Peyer's patch (tissue), 4 donors: ENCODE measurements around the gene ATP6V1F. TPM values are rescaled to one million over a fixed set of nuclear protein-coding genes. Genes with fewer than 3 reads are reported as not detected.

Source experiments
- DNase-seq, 3 donors: peaks; one replicate each; pipeline ENCODE4 v3.0.0-alpha.2; 2017 to 2019
- H3K27ac ChIP-seq, 4 donors: fragments of 200-600 bp; sonication (generic); one replicate each; pipeline ENCODE4 v1.5.1; 2016 to 2019
- H3K27me3 ChIP-seq, 2 donors: fragments of 200-600 bp; sonication (generic); one replicate each; pipeline ENCODE4 v1.5.1; 2019
- H3K36me3 ChIP-seq, 3 donors: fragments of 200-600 bp; sonication (generic); one replicate each; pipeline ENCODE4 v1.5.1; 2016 to 2019
- H3K4me1 ChIP-seq, 4 donors: fragments of 200-600 bp; sonication (generic); one replicate each; pipeline ENCODE4 v1.5.1; 2016 to 2019
- H3K4me3 ChIP-seq, 4 donors: fragments of 200-600 bp; sonication (generic); 1 replicate in 3 of 4; 2 replicates in 1 of 4; pipeline ENCODE4 v1.5.1; 2016 to 2019; ENCODE audit warnings: mild to moderate bottlenecking in 1 of 4
- H3K9me3 ChIP-seq, 4 donors: fragments of 200-600 bp; sonication (generic); one replicate each; pipeline ENCODE4 v1.5.1; 2016 to 2019; ENCODE audit warnings: mild to moderate bottlenecking in 1 of 4
- CTCF ChIP-seq, 6 experiments: fragments of 450-650 bp in 4 of 6; fragments of 200-600 bp in 2 of 6; sonication (generic) in 1 of 6; IDR thresholded peaks; one replicate each; pipeline ENCODE4 v1.5.1; 2017 to 2019; ENCODE audit warnings: antibody characterized with exemption in 6 of 6, mild to moderate bottlenecking in 3 of 6, moderate library complexity in 1 of 6
- POLR2A ChIP-seq, 2 donors: fragments of 450-650 bp; IDR thresholded peaks; one replicate each; pipeline ENCODE4 v1.5.1; 2017; ENCODE audit warnings: antibody characterized with exemption in 2 of 2, mild to moderate bottlenecking in 2 of 2, moderate library complexity in 2 of 2
- total RNA-seq, 4 donors: library from RNA; depleted of rRNA; stranded (reverse); fragments of >200 nt; gene quantifications; one replicate each; pipeline ENCODE4 v1.1.0, GENCODE V29; 2016

The ATP6V1F gene
- total RNA-seq, 4 donors from 2014 or later = 71.3 to 88.3 (median 84.6) TPM

GRCh38 chr7:128855559-128855958 is 7.1 kb upstream of the ATP6V1F start:
- H3K36me3 ChIP-seq = peaks cover 0 to 14% (median 0%) of the 10 kb centered on the region in 3 donors
- H3K27ac ChIP-seq = no peak overlapping the region
- no peak overlapping the region for H3K4me3 ChIP-seq
- H3K9me3 ChIP-seq = no peaks in the 10 kb centered on the region
- no peaks in the 10 kb centered on the region for H3K27me3 ChIP-seq
- TF ChIP-seq CTCF (IDR thresholded peaks at IDR 0.05) = no peak
- TF ChIP-seq POLR2A (IDR thresholded peaks at IDR 0.05) = no peak
- H3K4me1 ChIP-seq = peaks cover 0 to 7% (median 0%) of the 10 kb centered on the region in 4 donors
- DNase-seq = no peak

- H3K27me3 ChIP-seq = no peaks in the 10 kb centered on the region
- peaks cover 0 to 14% (median 0%) of the 10 kb centered on the region in 3 donors for H3K36me3 ChIP-seq
- H3K27ac ChIP-seq = no peak overlapping the region
- no peak for TF ChIP-seq POLR2A (IDR thresholded peaks at IDR 0.05)
- no peak for TF ChIP-seq CTCF (IDR thresholded peaks at IDR 0.05)
- no peaks in the 10 kb centered on the region for H3K9me3 ChIP-seq
- no peak for DNase-seq
- H3K4me3 ChIP-seq = no peak overlapping the region
- peaks cover 0 to 8% (median 0%) of the 10 kb centered on the region in 4 donors for H3K4me1 ChIP-seq
These were observed 6.5 kb upstream of the ATP6V1F start for GRCh38 chr7:128856001-128856718.

- DNase-seq = no peak
- no peaks in the 10 kb centered on the region for H3K27me3 ChIP-seq
- peak overlapping the region in 2 of 4 donors; percentile 0 to 39 for H3K27ac ChIP-seq
- H3K4me3 ChIP-seq = no peak overlapping the region
- no peaks in the 10 kb centered on the region for H3K36me3 ChIP-seq
- H3K9me3 ChIP-seq = no peaks in the 10 kb centered on the region
- no peak for TF ChIP-seq CTCF (IDR thresholded peaks at IDR 0.05)
- no peak for TF ChIP-seq POLR2A (IDR thresholded peaks at IDR 0.05)
- peaks cover 0 to 14% (median 0%) of the 10 kb centered on the region in 4 donors for H3K4me1 ChIP-seq
These were observed 4.0 kb upstream of the ATP6V1F start for GRCh38 chr7:128858380-128859231.

GRCh38 chr7:128859232-128860157 is 3.2 kb upstream of the ATP6V1F start:
- DNase-seq = no peak

More at GRCh38 chr7:128859232-128860157, 3.2 kb upstream of the ATP6V1F start:
- Histone ChIP-seq H3K27me3 (no peaks in the 10 kb centered on the region), H3K9me3 (no peaks in the 10 kb centered on the region), H3K27ac (peak overlapping the region in 2 of 4 donors; percentile 26 to 55), H3K4me3 (no peak overlapping the region), H3K4me1 (peaks cover 0 to 23% (median 0%) of the 10 kb centered on the region in 4 donors), H3K36me3 (no peaks in the 10 kb centered on the region)
- no peak for TF ChIP-seq POLR2A (IDR thresholded peaks at IDR 0.05)
- no peak for TF ChIP-seq CTCF (IDR thresholded peaks at IDR 0.05)
